HepG2 (cell line): ENCODE measurements around the gene GAREM1.

ENCODE experiments used
- CTCF ChIP-seq: sonication (generic); formaldehyde crosslinking; IDR thresholded peaks from 2 replicates; pipeline ENCODE4 v1.5.0; 2020; ENCODE audit warnings: mild to moderate bottlenecking, missing genetic modification reagents, moderate library complexity
- GABPA ChIP-seq, 2 experiments: IDR thresholded peaks; 2 replicates each; pipeline ENCODE4 v1.6.1; 2011 to 2016; ENCODE audit warnings: low read depth in 2 of 2, low read length in 1 of 2, missing biosample characterization in 1 of 2, missing genetic modification characterization in 1 of 2
- GABPB1 ChIP-seq: IDR thresholded peaks from 2 replicates; pipeline ENCODE4 v1.6.1; 2016; ENCODE audit warnings: mild to moderate bottlenecking, missing genetic modification reagents, moderate library complexity, missing compliant biosample characterization
- HOXA7 ChIP-seq: sonication (generic); formaldehyde crosslinking; IDR thresholded peaks from 2 replicates; pipeline ENCODE4 v1.8.1; 2022; ENCODE audit warnings: mild to moderate bottlenecking, missing genetic modification reagents, moderate library complexity
- IRF9 ChIP-seq: sonication (generic); formaldehyde crosslinking; IDR thresholded peaks from 2 replicates; pipeline ENCODE4 v1.8.0; 2022; ENCODE audit warnings: missing genetic modification reagents, mild to moderate bottlenecking, borderline replicate concordance
- MTF1 ChIP-seq: sonication (generic); formaldehyde crosslinking; IDR thresholded peaks from 2 replicates; pipeline ENCODE4 v1.5.0; 2020; ENCODE audit warnings: missing genetic modification reagents
- ZFP37 ChIP-seq: sonication (generic); formaldehyde crosslinking; IDR thresholded peaks from 2 replicates; pipeline ENCODE4 v1.4.0; 2020; ENCODE audit warnings: missing genetic modification reagents, borderline replicate concordance
- ZNF317 ChIP-seq: sonication (generic); formaldehyde crosslinking; IDR thresholded peaks from 2 replicates; pipeline ENCODE4 v1.5.0; 2020; ENCODE audit warnings: mild to moderate bottlenecking, missing genetic modification reagents
- TF ChIP-seq, protein P1 (sequence below): sonication (generic); formaldehyde crosslinking; IDR thresholded peaks from 2 replicates; pipeline ENCODE4 v1.4.0; 2020; ENCODE audit warnings: missing genetic modification reagents; ENCODE audit errors: not compliant biosample characterization

- TF ChIP-seq HOXA7 (CRISPR knock-in tag), result no peak
- TF ChIP-seq CTCF (CRISPR knock-in tag), result no peak
- TF ChIP-seq, protein P1, sequence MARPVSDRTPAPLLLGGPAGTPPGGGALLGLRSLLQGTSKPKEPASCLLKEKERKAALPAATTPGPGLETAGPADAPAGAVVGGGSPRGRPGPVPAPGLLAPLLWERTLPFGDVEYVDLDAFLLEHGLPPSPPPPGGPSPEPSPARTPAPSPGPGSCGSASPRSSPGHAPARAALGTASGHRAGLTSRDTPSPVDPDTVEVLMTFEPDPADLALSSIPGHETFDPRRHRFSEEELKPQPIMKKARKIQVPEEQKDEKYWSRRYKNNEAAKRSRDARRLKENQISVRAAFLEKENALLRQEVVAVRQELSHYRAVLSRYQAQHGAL, result no peak
- no peak for TF ChIP-seq ZNF317 (CRISPR knock-in tag)
- TF ChIP-seq ZFP37, result no peak
- no peak for TF ChIP-seq GABPB1
- no peak for TF ChIP-seq IRF9 (CRISPR knock-in tag)
- TF ChIP-seq MTF1 (CRISPR knock-in tag), result no peak
- TF ChIP-seq GABPA (IDR thresholded peaks at IDR 0.05; ENCODE audit: low read depth, low read length), result no peak
- no peak for TF ChIP-seq GABPA (CRISPR knock-in tag; IDR thresholded peaks at IDR 0.05; ENCODE audit: low read depth)
Measured at GRCh38 chr18:32439241-32439640, 31.4 kb downstream of the GAREM1 start.
